Stimulated activated CD8-positive, alpha-beta memory T cell treated with anti-CD3 and anti-CD28 coated beads, Interleukin-12 subunit alpha, Interleukin-12 subunit beta, amount 100 ng/mL, for 1 hour (primary cell): ENCODE measurements around the gene LCTL.
"Not testable (repeated sequence)": the region's sequence is repeated elsewhere in the genome, so short reads cannot be mapped to it uniquely, and the experiment has no call there.

Experiments used
- DNase-seq: peaks from one replicate; pipeline ENCODE4 v3.0.0-alpha.2; 2020; ENCODE audit warnings: low read depth

LCTL gene

GRCh38 chr15:66500346-66500745 is 65.5 kb downstream of the LCTL start:
- not testable (repeated sequence) for DNase-seq

GRCh38 chr15:66498501-66499386 is 67.1 kb downstream of the LCTL start:
- no peak for DNase-seq
